H1 (cell line): ENCODE measurements around the gene SEC14L6. TPM values are rescaled to one million over a fixed set of nuclear protein-coding genes. Genes with fewer than 3 reads are reported as not detected.

Experiments
- CTCF ChIA-PET: fragments of 300-600 bp; sonication (Branson Sonifier 250); formaldehyde crosslinking; loops from one replicate; lab custom pipeline; 2021; ENCODE audit not compliant: partially characterized antibody; lab: Charles Lee
- POLR2A ChIA-PET: fragments of 300-600 bp; sonication (Branson Sonifier 250); formaldehyde crosslinking; loops from one replicate; lab custom pipeline; 2021; ENCODE audit warnings: inconsistent platforms; ENCODE audit not compliant: partially characterized antibody; lab: Charles Lee
- DNase-seq, 2 experiments: peaks; one replicate each; pipeline versions ENCODE4 v3.0.0 to v3.0.0-alpha.2; 2010 to 2022; ENCODE audit warnings: low spot score in 2 of 2, low read depth in 1 of 2, mixed read lengths in 1 of 2
- FAIRE-seq: peaks from 2 replicates; lab custom pipeline; 2011; peaks lifted over from hg19 to GRCh38; lab: Jason Lieb, UNC
- H2AFZ ChIP-seq: 2 replicates; pipeline ENCODE4 v1.8.1; 2012; ENCODE audit warnings: low read length, inconsistent platforms
- H2AK5ac ChIP-seq: 2 replicates; pipeline ENCODE4 v1.6.1; 2013; ENCODE audit warnings: low read depth, low read length
- H2BK120ac ChIP-seq: replicated peaks from 2 replicates; pipeline ENCODE3; 2013; ENCODE audit warnings: low read depth, low read length, inconsistent platforms
- H2BK12ac ChIP-seq: 2 replicates; pipeline ENCODE4 v1.6.1; 2013; ENCODE audit warnings: low read depth, low read length
- H2BK15ac ChIP-seq: 2 replicates; pipeline ENCODE4 v1.6.1; 2013; ENCODE audit warnings: low read length
- H2BK20ac ChIP-seq: 2 replicates; pipeline ENCODE4 v1.6.1; 2013; ENCODE audit warnings: low read length
- H2BK5ac ChIP-seq: 2 replicates; pipeline ENCODE4 v1.6.1; 2013; ENCODE audit warnings: low read depth, low read length
- H3K14ac ChIP-seq: 2 replicates; pipeline ENCODE4 v1.6.1; 2013; ENCODE audit warnings: inconsistent platforms; ENCODE audit not compliant: insufficient read length
- H3K18ac ChIP-seq: 2 replicates; pipeline ENCODE4 v1.6.1; 2013; ENCODE audit warnings: low read length; ENCODE audit errors: extremely low read depth
- H3K23ac ChIP-seq: 2 replicates; pipeline ENCODE4 v1.6.1; 2013; ENCODE audit warnings: inconsistent platforms; ENCODE audit not compliant: insufficient read length
- H3K23me2 ChIP-seq: 2 replicates; pipeline ENCODE4 v1.6.1; 2013; ENCODE audit warnings: low read depth, low read length
- H3K27ac ChIP-seq: 2 replicates; pipeline ENCODE4 v1.6.1; 2011; ENCODE audit warnings: low read depth, low read length, inconsistent platforms
- H3K27me3 ChIP-seq, 4 experiments: replicated peaks in 1 of 4; 1 replicate in 1 of 4; 2 replicates in 3 of 4; pipeline versions ENCODE4 v1.6.1 to v1.8.1; 2011 to 2013; ENCODE audit warnings: low read length in 3 of 4, mild to moderate bottlenecking in 3 of 4, inconsistent platforms in 2 of 4, mixed read lengths in 2 of 4, moderate library complexity in 1 of 4; ENCODE audit not compliant: control insufficient read depth in 3 of 4, insufficient read depth in 3 of 4; ENCODE audit errors: extremely low read depth in 1 of 4
- H3K36me3 ChIP-seq, 4 experiments: 2 replicates each; pipeline versions ENCODE4 v1.6.1 to v1.8.1; 2011 to 2013; ENCODE audit warnings: mild to moderate bottlenecking in 4 of 4, low read length in 3 of 4, moderate library complexity in 2 of 4, control low read depth in 1 of 4, inconsistent platforms in 1 of 4; ENCODE audit not compliant: insufficient read depth in 4 of 4, control insufficient read depth in 2 of 4
- H3K4ac ChIP-seq: replicated peaks from 2 replicates; pipeline ENCODE3; 2013; ENCODE audit warnings: low read length, low read depth, mixed read lengths, inconsistent platforms; ENCODE audit not compliant: insufficient read length
- H3K4me1 ChIP-seq, 4 experiments: replicated peaks in 1 of 4; 1 replicate in 1 of 4; 2 replicates in 3 of 4; pipeline versions ENCODE4 v1.6.1 to v1.8.1; 2011 to 2013; ENCODE audit warnings: low read length in 3 of 4, inconsistent platforms in 2 of 4, mixed read lengths in 1 of 4; ENCODE audit not compliant: insufficient read depth in 4 of 4, control insufficient read depth in 3 of 4
- H3K4me2 ChIP-seq, 2 experiments: 2 replicates each; pipeline versions ENCODE4 v1.6.1 to v1.8.1; 2011 to 2013; ENCODE audit warnings: low read depth in 2 of 2, low read length in 2 of 2, control low read depth in 1 of 2, inconsistent platforms in 1 of 2, mild to moderate bottlenecking in 1 of 2; ENCODE audit not compliant: insufficient read depth in 1 of 2
- H3K4me3 ChIP-seq, 4 experiments: fragments of 200-600, 300-600 bp in 1 of 4; sonication (generic), shearing (Covaris generic), sonication (Bioruptor Twin) in 1 of 4; 2 replicates each; pipeline versions ENCODE4 v1.5.1 to v1.8.1; 2011 to 2016; ENCODE audit warnings: low read length in 4 of 4, low read depth in 3 of 4, control low read depth in 2 of 4, inconsistent platforms in 2 of 4, mild to moderate bottlenecking in 2 of 4, mixed read lengths in 1 of 4, moderate library complexity in 1 of 4; ENCODE audit not compliant: insufficient read depth in 2 of 4; ENCODE audit errors: extremely low read depth in 1 of 4
- H3K56ac ChIP-seq: replicated peaks from 2 replicates; pipeline ENCODE3; 2013; ENCODE audit warnings: low read depth, mild to moderate bottlenecking, mixed read lengths, low read length, inconsistent platforms; ENCODE audit not compliant: insufficient read length
- H3K79me1 ChIP-seq: 2 replicates; pipeline ENCODE4 v1.6.1; 2013; ENCODE audit warnings: low read depth, low read length, control low read depth
- H3K79me2 ChIP-seq, 2 experiments: 2 replicates each; pipeline versions ENCODE4 v1.6.1 to v1.8.1; 2012 to 2013; ENCODE audit warnings: low read length in 2 of 2, mild to moderate bottlenecking in 2 of 2, inconsistent platforms in 1 of 2; ENCODE audit not compliant: insufficient read depth in 2 of 2, control insufficient read depth in 1 of 2
- H3K9ac ChIP-seq, 4 experiments: replicated peaks in 1 of 4; 1 replicate in 1 of 4; 2 replicates in 3 of 4; pipeline versions ENCODE4 v1.6.1 to v1.8.1; 2011 to 2013; ENCODE audit warnings: low read depth in 3 of 4, low read length in 3 of 4, control low read depth in 2 of 4, mild to moderate bottlenecking in 2 of 4, moderate library complexity in 2 of 4, inconsistent platforms in 1 of 4; ENCODE audit errors: extremely low read depth in 1 of 4
- H3K9me3 ChIP-seq, 2 experiments: 2 replicates each; pipeline versions ENCODE4 v1.6.1 to v1.8.1; 2012 to 2013; ENCODE audit warnings: mild to moderate bottlenecking in 2 of 2, moderate library complexity in 2 of 2, control low read depth in 1 of 2, inconsistent platforms in 1 of 2, low read depth in 1 of 2, low read length in 1 of 2, mixed read lengths in 1 of 2; ENCODE audit not compliant: insufficient read depth in 2 of 2
- H4K20me1 ChIP-seq, 2 experiments: replicated peaks in 1 of 2; 2 replicates each; pipeline versions ENCODE3 to v1.8.1; 2011 to 2013; ENCODE audit warnings: inconsistent platforms in 2 of 2, low read length in 2 of 2, mild to moderate bottlenecking in 1 of 2; ENCODE audit not compliant: insufficient read depth in 2 of 2, control insufficient read depth in 1 of 2
- H4K5ac ChIP-seq: 2 replicates; pipeline ENCODE4 v1.6.1; 2013; ENCODE audit warnings: low read length, low read depth, mixed read lengths, inconsistent platforms; ENCODE audit not compliant: insufficient read length
- H4K8ac ChIP-seq: 2 replicates; pipeline ENCODE4 v1.8.0; 2013; ENCODE audit warnings: mild to moderate bottlenecking, moderate library complexity, low read length, inconsistent platforms; ENCODE audit not compliant: insufficient read depth; ENCODE audit errors: extremely low read depth
- H4K91ac ChIP-seq: replicated peaks from 2 replicates; pipeline ENCODE3; 2013; ENCODE audit warnings: low read length, mixed read lengths, inconsistent platforms; ENCODE audit not compliant: insufficient read length
- ATF3 ChIP-seq: IDR thresholded peaks from 2 replicates; pipeline ENCODE4 v1.6.1; 2011; ENCODE audit warnings: low read depth, mild to moderate bottlenecking, low read length; ENCODE audit not compliant: insufficient read depth
- BCL11A ChIP-seq, 2 experiments: IDR thresholded peaks; one replicate each; pipeline ENCODE4 v1.6.1; 2011; ENCODE audit warnings: low read depth in 2 of 2, low read length in 2 of 2, mild to moderate bottlenecking in 2 of 2
- CHD2 ChIP-seq: IDR thresholded peaks from 2 replicates; pipeline ENCODE4 v1.6.1; 2012; ENCODE audit warnings: low read length, improper control_type of control experiment
- CTBP2 ChIP-seq: IDR thresholded peaks from 2 replicates; pipeline ENCODE4 v1.7.0; 2011; ENCODE audit warnings: borderline replicate concordance, mild to moderate bottlenecking, moderate library complexity, mixed read lengths, low read length; ENCODE audit not compliant: insufficient read depth, insufficient read length
- HDAC2 ChIP-seq, 2 experiments: fragments of 300-600 bp in 1 of 2; sonication (generic) in 1 of 2; IDR thresholded peaks; 2 replicates each; pipeline ENCODE4 v1.6.1; 2011 to 2012; ENCODE audit warnings: low read depth in 2 of 2, low read length in 2 of 2, mild to moderate bottlenecking in 2 of 2, moderate library complexity in 2 of 2, borderline replicate concordance in 1 of 2, inconsistent platforms in 1 of 2
- JUN ChIP-seq: IDR thresholded peaks from 2 replicates; pipeline ENCODE4 v1.6.1; 2011; ENCODE audit warnings: low read depth, mild to moderate bottlenecking, improper control_type of control experiment, low read length
- RXRA ChIP-seq: IDR thresholded peaks from 2 replicates; pipeline ENCODE4 v1.6.1; 2011; ENCODE audit warnings: low read depth, mild to moderate bottlenecking, low read length, moderate library complexity; ENCODE audit not compliant: insufficient read depth
- SRF ChIP-seq: IDR thresholded peaks from 2 replicates; pipeline ENCODE4 v1.6.1; 2011; ENCODE audit warnings: mild to moderate bottlenecking, low read depth, low read length, moderate library complexity
- YY1 ChIP-seq: IDR thresholded peaks from 2 replicates; pipeline ENCODE4 v1.6.1; 2011; ENCODE audit warnings: low read depth, mild to moderate bottlenecking, low read length
- WGBS, 2 experiments: shearing (Covaris generic) in 1 of 2; methylation state at CpG; one replicate each; pipeline versions ENCODE4 v1.1.6 to v1.1.7; 2013 to 2015; ENCODE audit warnings: low lambda C conversion rate in 2 of 2, mixed read lengths in 2 of 2, inconsistent platforms in 1 of 2, low coverage in 1 of 2, missing lambda C conversion rate in 1 of 2; ENCODE audit not compliant: insufficient replicate concordance in 2 of 2, insufficient coverage in 1 of 2, insufficient read length in 1 of 2; ENCODE audit errors: extremely low coverage in 1 of 2, missing lambda C conversion rate in 1 of 2; 5-methylcytosine and 5-hydroxymethylcytosine counted together
- polyA plus RNA-seq, 7 experiments: library from polyadenylated mRNA; depleted of rRNA in 3 of 7; stranded (reverse) in 5 of 7; unstranded in 2 of 7; fragments of >200 nt in 5 of 7; fragments of 200-250 nt in 2 of 7; gene quantifications; 1 replicate in 5 of 7; 2 replicates in 1 of 7; 4 replicates in 1 of 7; pipeline versions ENCODE4 v1.2.1 to v1.2.3, GENCODE V29; 2011 to 2013; ENCODE audit warnings: missing spikeins in 2 of 7, mixed read lengths in 2 of 7
- total RNA-seq: library from RNA; stranded (reverse); fragmentation: NEBNext Ultra II Directional; extraction: Animal tissue kit (Norgen Biotek cat#: 25700); gene quantifications from 2 replicates; pipeline ENCODE4 v1.2.1, GENCODE V29; 2021
- TF ChIP-seq, protein P1 (sequence below): IDR thresholded peaks from 2 replicates; pipeline ENCODE4 v1.6.1; 2012; ENCODE audit warnings: inconsistent platforms
- TF ChIP-seq, protein P2 (sequence below): IDR thresholded peaks from 2 replicates; pipeline ENCODE4 v1.6.1; 2012; ENCODE audit warnings: inconsistent platforms

The SEC14L6 gene
- total and polyA plus RNA-seq, 2 of the 8 experiments (the other 6 are each of a cell fraction or from before 2014, with no cell fraction given) = 0.63 to 2.1 TPM

- FAIRE-seq = no peak
- CTCF ChIA-PET = interaction anchor here (0.8 to 1.4 kb wide), 4 partner anchors 9 to 35 kb away, joined by 3 read pairs; no protein-coding TSS in a partner anchor
- H2BK15ac ChIP-seq = no peak overlapping the region
These were observed 66.6 kb downstream of the SEC14L6 start for GRCh38 chr22:30479981-30480380.

More at GRCh38 chr22:30479981-30480380, 66.6 kb downstream of the SEC14L6 start:
- no peak overlapping the region for H3K14ac ChIP-seq
- no peaks in the 10 kb centered on the region for H3K9me3 ChIP-seq
- no peak overlapping the region for H3K56ac ChIP-seq
- no peaks in the 10 kb centered on the region for H3K27me3 ChIP-seq
- H3K79me1 ChIP-seq = no peaks in the 10 kb centered on the region
- H3K4ac ChIP-seq = no peak overlapping the region
- no peak overlapping the region for H2BK120ac ChIP-seq
- no peak overlapping the region for H3K23ac ChIP-seq
- no peak overlapping the region for H4K91ac ChIP-seq
- TF ChIP-seq CTBP2 (no peak), YY1 (no peak), CHD2 (no peak), JUN (no peak), SRF (no peak), BCL11A (IDR thresholded peaks at IDR 0.05; ENCODE audit: low read depth in 2 of 2, low read length in 2 of 2) (no peak), RXRA (no peak), HDAC2 (IDR thresholded peaks at IDR 0.05; ENCODE audit: borderline replicate concordance in 1 of 2, low read depth in 2 of 2, low read length in 2 of 2) (no peak), ATF3 (no peak)
- TF ChIP-seq, protein P1, sequence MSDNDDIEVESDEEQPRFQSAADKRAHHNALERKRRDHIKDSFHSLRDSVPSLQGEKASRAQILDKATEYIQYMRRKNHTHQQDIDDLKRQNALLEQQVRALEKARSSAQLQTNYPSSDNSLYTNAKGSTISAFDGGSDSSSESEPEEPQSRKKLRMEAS = no peak
- TF ChIP-seq, protein P2, sequence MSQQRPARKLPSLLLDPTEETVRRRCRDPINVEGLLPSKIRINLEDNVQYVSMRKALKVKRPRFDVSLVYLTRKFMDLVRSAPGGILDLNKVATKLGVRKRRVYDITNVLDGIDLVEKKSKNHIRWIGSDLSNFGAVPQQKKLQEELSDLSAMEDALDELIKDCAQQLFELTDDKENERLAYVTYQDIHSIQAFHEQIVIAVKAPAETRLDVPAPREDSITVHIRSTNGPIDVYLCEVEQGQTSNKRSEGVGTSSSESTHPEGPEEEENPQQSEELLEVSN = no peak
- TF ChIP-seq, all 59 proteins: peak for 0
- Histone ChIP-seq H3K4me2 (no peak overlapping the region), H2BK5ac (no peak overlapping the region), H2BK12ac (no peak overlapping the region), H3K79me2 (no peaks in the 10 kb centered on the region), H3K18ac (no peak overlapping the region), H3K27ac (no peak overlapping the region), H4K20me1 (no peaks in the 10 kb centered on the region), H4K5ac (no peak overlapping the region), H2BK20ac (no peak overlapping the region), H2AK5ac (no peak overlapping the region), H3K4me3 (no peak overlapping the region), H4K8ac (no peak overlapping the region), H3K4me1 (no peaks in the 10 kb centered on the region; a peak in 1 of 7 replicates), H2AFZ (no peak overlapping the region), H3K9ac (no peak overlapping the region), H3K23me2 (no peaks in the 10 kb centered on the region), H3K36me3 (no peaks in the 10 kb centered on the region)
- WGBS, 2 experiments = 90% methylated on average over 2 of the region's 2 CpGs; no CpG with 5 or more reads in 1 of the 2 experiments
- POLR2A ChIA-PET = no interaction called here
- no peak for DNase-seq
